Upper lobe of left lung (tissue), 6 donors: Measurements from ENCODE around the gene POU2AF3. TPM values are rescaled to one million over a fixed set of nuclear protein-coding genes. Genes with fewer than 3 reads are reported as not detected.

Source experiments
- ATAC-seq, 2 donors: fragments of 200-7000 bp; cut with Tn5 transposase; one replicate each; pipeline ENCODE4 v1.9.1; 2022; ENCODE audit warnings: mild to moderate bottlenecking in 2 of 2, moderate library complexity in 2 of 2; ENCODE audit not compliant: low FRiP score in 2 of 2
- DNase-seq, 2 donors: peaks; one replicate each; pipeline ENCODE4 v3.0.0-alpha.2; 2019 to 2020
- H3K27ac ChIP-seq, 4 donors: fragments of 200-600 bp; sonication (generic); one replicate each; pipeline ENCODE4 v1.5.1; 2016 to 2019
- H3K27me3 ChIP-seq, 4 donors: fragments of 200-600 bp; sonication (generic); one replicate each; pipeline ENCODE4 v1.5.1; 2017 to 2019
- H3K36me3 ChIP-seq, 4 donors: fragments of 200-600 bp; sonication (generic); one replicate each; pipeline ENCODE4 v1.5.1; 2016 to 2019
- H3K4me1 ChIP-seq, 4 donors: fragments of 200-600 bp; sonication (generic); one replicate each; pipeline ENCODE4 v1.5.1; 2018 to 2019
- H3K4me3 ChIP-seq, 4 donors: fragments of 200-600 bp; sonication (generic); one replicate each; pipeline ENCODE4 v1.5.1; 2017 to 2019; ENCODE audit warnings: mild to moderate bottlenecking in 2 of 4, moderate library complexity in 1 of 4
- H3K9me3 ChIP-seq, 4 donors: fragments of 200-600 bp; sonication (generic); one replicate each; pipeline ENCODE4 v1.5.1; 2018 to 2019
- EP300 ChIP-seq, 4 donors: sonication (generic); formaldehyde crosslinking; IDR thresholded peaks; one replicate each; pipeline ENCODE4 v1.5.1; 2017; ENCODE audit warnings: antibody characterized with exemption in 4 of 4, control low read depth in 2 of 4
- POLR2A ChIP-seq, 4 donors: fragments of 450-650 bp; IDR thresholded peaks; one replicate each; pipeline ENCODE4 v1.5.1; 2016 to 2017; ENCODE audit warnings: antibody characterized with exemption in 4 of 4, mild to moderate bottlenecking in 2 of 4
- POLR2AphosphoS5 ChIP-seq, 2 donors: sonication (generic); formaldehyde crosslinking; IDR thresholded peaks; one replicate each; pipeline ENCODE4 v1.5.1; 2017; ENCODE audit warnings: antibody characterized with exemption in 2 of 2
- WGBS, 2 donors: methylation state at CpG; one replicate each; pipeline ENCODE4 v1.1.5; 2017 to 2018; 5-methylcytosine and 5-hydroxymethylcytosine counted together
- total RNA-seq, 6 donors: library from RNA; depleted of rRNA in 4 of 6; stranded (reverse); fragments of >200 nt in 4 of 6; gene quantifications; one replicate each; pipeline versions ENCODE4 v1.1.0 to v1.2.1, GENCODE V29; 2016 to 2021
- TF ChIP-seq, protein P1 (sequence below), 6 experiments: fragments of 450-650 bp in 4 of 6; fragments of 200-600 bp in 2 of 6; sonication (generic) in 2 of 6; IDR thresholded peaks; one replicate each; pipeline ENCODE4 v1.5.1; 2016 to 2019; ENCODE audit warnings: antibody characterized with exemption in 6 of 6
- donor health status: DM: no; HTN: no; CAD: no; lungs with moderate emphysema.
- donor health status: DM: no; HTN: yes; CAD: no; lungs with severe emphysema.

Gene POU2AF3
- total RNA-seq, 6 donors from 2014 or later: 1.7 to 12.6 (median 3.6) TPM

DNA sequence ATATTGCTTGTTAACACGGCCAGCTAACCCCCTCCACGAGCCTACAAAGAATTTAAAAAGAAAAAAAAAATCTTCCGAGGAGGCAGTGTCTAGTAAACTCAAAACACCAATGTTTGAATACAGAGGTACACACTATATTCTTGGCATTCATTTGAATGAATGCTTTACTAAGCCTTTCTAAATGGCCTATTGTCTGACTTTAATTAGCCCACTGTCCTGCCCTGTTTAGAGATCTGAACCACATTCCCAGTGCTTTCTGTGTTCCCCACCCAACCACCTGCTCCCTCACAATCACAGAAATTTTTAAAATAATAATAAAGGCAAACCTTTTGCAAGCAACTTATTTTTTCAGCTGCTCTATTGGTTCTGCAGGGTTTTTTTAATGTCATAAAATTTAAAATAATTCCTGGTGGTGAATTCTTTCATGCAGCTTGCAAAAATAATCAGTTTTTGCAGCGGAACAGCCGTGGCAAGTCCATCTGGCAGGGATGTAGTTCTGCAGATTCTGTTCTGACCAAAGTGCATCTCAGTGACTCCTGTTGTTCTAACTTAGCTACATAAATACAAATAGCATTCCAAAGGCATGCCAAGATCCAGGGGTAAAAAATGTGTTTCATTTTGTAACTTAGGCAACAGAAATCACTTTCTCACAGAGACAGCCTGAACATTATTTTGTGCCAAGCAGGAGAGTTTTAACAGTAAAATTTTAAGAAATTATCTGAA is 29.0 kb upstream of the POU2AF3 start:
- Histone ChIP-seq H3K36me3 (no peaks in the 10 kb centered on the region), H3K27me3 (no peaks in the 10 kb centered on the region), H3K4me1 (no peaks in the 10 kb centered on the region), H3K4me3 (no peak overlapping the region), H3K27ac (no peak overlapping the region), H3K9me3 (no peaks in the 10 kb centered on the region)
- 65 to 73% methylated on average over 5 of the region's 5 CpGs for WGBS, 2 donors
- DNase-seq (no peak), ATAC-seq (no peak)
- TF ChIP-seq, protein P1, sequence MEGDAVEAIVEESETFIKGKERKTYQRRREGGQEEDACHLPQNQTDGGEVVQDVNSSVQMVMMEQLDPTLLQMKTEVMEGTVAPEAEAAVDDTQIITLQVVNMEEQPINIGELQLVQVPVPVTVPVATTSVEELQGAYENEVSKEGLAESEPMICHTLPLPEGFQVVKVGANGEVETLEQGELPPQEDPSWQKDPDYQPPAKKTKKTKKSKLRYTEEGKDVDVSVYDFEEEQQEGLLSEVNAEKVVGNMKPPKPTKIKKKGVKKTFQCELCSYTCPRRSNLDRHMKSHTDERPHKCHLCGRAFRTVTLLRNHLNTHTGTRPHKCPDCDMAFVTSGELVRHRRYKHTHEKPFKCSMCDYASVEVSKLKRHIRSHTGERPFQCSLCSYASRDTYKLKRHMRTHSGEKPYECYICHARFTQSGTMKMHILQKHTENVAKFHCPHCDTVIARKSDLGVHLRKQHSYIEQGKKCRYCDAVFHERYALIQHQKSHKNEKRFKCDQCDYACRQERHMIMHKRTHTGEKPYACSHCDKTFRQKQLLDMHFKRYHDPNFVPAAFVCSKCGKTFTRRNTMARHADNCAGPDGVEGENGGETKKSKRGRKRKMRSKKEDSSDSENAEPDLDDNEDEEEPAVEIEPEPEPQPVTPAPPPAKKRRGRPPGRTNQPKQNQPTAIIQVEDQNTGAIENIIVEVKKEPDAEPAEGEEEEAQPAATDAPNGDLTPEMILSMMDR (IDR thresholded peaks at IDR 0.05): no peak
- TF ChIP-seq EP300 (IDR thresholded peaks at IDR 0.05) (no peak), POLR2A (IDR thresholded peaks at IDR 0.05) (no peak), POLR2AphosphoS5 (IDR thresholded peaks at IDR 0.05) (no peak)

DNA sequence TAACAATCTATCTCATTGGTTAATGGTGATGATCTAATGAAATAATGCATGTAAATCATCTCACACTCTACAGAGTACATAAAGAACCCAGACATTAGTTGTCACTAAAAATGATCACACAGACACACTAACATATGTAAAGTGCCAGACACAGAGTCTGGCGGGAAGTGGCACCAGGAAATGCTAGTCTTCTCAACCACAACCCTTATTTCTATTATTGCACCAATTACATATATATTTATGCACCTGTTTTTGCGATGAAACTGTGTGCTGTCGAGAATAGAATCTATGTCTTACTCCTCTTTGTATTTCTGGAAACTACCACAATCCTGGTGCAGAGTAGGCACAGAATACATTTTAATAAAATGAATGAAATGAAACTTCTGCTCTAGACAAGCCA is 25.9 kb upstream of the POU2AF3 start:
- TF ChIP-seq EP300 (IDR thresholded peaks at IDR 0.05) (no peak), POLR2AphosphoS5 (IDR thresholded peaks at IDR 0.05) (no peak)
- Histone ChIP-seq H3K36me3 (no peaks in the 10 kb centered on the region), H3K4me3 (no peak overlapping the region), H3K4me1 (no peaks in the 10 kb centered on the region), H3K9me3 (no peaks in the 10 kb centered on the region), H3K27me3 (no peaks in the 10 kb centered on the region), H3K27ac (no peak overlapping the region)
- no peak for DNase-seq
- whole genome bisulfite sequencing, 2 donors: 81 to 84% methylated on average over 3 of the region's 3 CpGs
- no peak for ATAC-seq

GRCh38 chr11:111282562-111283075 is 15.7 kb upstream of the POU2AF3 start:
- WGBS, 2 donors: 62 to 65% methylated on average over 3 of the region's 3 CpGs
- TF ChIP-seq EP300 (IDR thresholded peaks at IDR 0.05) (no peak), POLR2AphosphoS5 (IDR thresholded peaks at IDR 0.05) (no peak)
- TF ChIP-seq, protein P1 (IDR thresholded peaks at IDR 0.05): no peak
- no peak for ATAC-seq
- no peaks in the 10 kb centered on the region for H3K9me3 ChIP-seq
- no peaks in the 10 kb centered on the region for H3K27me3 ChIP-seq
- H3K27ac ChIP-seq: no peak overlapping the region
- no peak overlapping the region for H3K4me3 ChIP-seq
- peaks cover 0 to 6% (median 0%) of the 10 kb centered on the region in 4 donors for H3K4me1 ChIP-seq
- no peak for DNase-seq
- no peaks in the 10 kb centered on the region for H3K36me3 ChIP-seq

DNA sequence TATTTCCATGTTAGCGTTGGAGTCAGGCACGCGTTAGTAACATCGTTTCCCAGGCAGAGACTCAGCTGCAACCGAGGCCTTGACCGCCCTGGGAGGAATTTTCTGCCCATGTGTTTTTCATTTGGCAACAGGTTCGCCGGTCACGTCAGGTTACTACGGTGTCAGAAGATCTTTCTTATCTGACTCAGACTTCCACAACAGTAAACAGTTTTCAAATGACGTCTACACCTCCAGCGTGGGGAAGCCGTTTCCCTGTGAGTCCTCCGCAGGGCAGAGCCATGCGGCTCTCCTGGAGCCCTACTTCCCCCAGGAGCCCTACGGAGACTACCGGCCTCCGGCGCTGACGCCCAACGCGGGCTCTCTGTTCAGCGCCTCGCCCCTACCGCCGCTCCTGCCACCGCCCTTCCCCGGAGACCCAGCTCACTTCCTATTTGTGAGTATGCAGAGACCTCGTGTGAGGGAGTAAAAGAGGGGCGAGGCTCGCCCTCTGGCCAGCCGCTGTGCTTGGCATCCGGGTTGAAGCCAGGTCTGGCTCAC is 14.3 kb upstream of the POU2AF3 start:
- no peaks in the 10 kb centered on the region for H3K36me3 ChIP-seq

More for the DNA sequence above, 14.3 kb upstream of the POU2AF3 start:
- Histone ChIP-seq H3K27me3 (no peaks in the 10 kb centered on the region), H3K4me1 (peaks cover 0 to 6% (median 0%) of the 10 kb centered on the region in 4 donors), H3K4me3 (no peak overlapping the region), H3K9me3 (no peaks in the 10 kb centered on the region), H3K27ac (no peak overlapping the region)
- 67 to 74% methylated on average over 27 to 32 of the region's 33 CpGs for WGBS, 2 donors
- DNase-seq (peak in 1 of 2 donors; percentile 81), ATAC-seq (peak in 1 of 2 donors; percentile 66)
- TF ChIP-seq POLR2AphosphoS5 (IDR thresholded peaks at IDR 0.05) (no peak), POLR2A (IDR thresholded peaks at IDR 0.05) (no peak), EP300 (IDR thresholded peaks at IDR 0.05) (no peak)
- TF ChIP-seq, protein P1 (IDR thresholded peaks at IDR 0.05): no peak
